Measurements from ENCODE around the gene ZBTB20.

ZBTB20 gene

DNA sequence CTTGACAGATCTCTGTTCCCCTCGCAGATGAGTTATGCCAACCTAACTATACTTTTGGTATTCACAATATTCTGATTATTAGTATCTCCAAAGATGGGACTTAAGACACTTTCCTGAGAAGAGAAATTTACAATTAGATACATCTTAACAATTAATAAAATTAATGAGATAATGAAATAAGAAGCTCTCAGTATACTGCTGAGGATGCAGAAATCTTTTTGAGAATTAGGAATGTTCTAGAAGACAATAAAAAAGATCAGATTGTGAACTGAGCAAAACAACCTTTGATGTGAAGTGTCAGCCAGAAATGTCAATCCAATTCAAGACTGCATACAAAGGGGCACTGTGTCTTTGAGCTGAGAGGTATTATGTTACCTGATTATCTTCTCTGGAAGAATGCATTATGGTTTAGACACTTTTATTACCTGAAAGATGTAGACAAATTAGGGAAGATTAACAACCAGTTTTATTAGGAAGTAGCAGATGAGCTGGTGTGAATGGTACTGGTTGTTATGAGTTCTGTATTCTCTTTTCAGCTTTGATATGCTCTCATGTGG, 590.4 kb downstream of the ZBTB20 start:
- TF ChIP-seq POLR2AphosphoS5 (IDR thresholded peaks at IDR 0.05; ENCODE audit: low read depth, low read length), result no peak
- no peak for TF ChIP-seq TAF1 (IDR thresholded peaks at IDR 0.05; ENCODE audit: borderline replicate concordance, insufficient read depth, low read length)
- TF ChIP-seq REST (IDR thresholded peaks at IDR 0.05; ENCODE audit: insufficient read depth in 1 of 2, low read depth in 2 of 2, low read length in 2 of 2), result no peak
- TF ChIP-seq FOXP2 (optimal IDR thresholded peaks at IDR 0.05; ENCODE audit: borderline replicate concordance, extremely low read depth, extremely low read length, insufficient read depth), result no peak
- TF ChIP-seq SIN3A (IDR thresholded peaks at IDR 0.05; ENCODE audit: borderline replicate concordance, insufficient read depth, low read length), result no peak

- TF ChIP-seq TAF1 (IDR thresholded peaks at IDR 0.05; ENCODE audit: borderline replicate concordance, insufficient read depth, low read length) (no peak), SIN3A (IDR thresholded peaks at IDR 0.05; ENCODE audit: borderline replicate concordance, insufficient read depth, low read length) (no peak), POLR2AphosphoS5 (IDR thresholded peaks at IDR 0.05; ENCODE audit: low read depth, low read length) (no peak), REST (IDR thresholded peaks at IDR 0.05; ENCODE audit: insufficient read depth in 1 of 2, low read depth in 2 of 2, low read length in 2 of 2) (no peak), FOXP2 (optimal IDR thresholded peaks at IDR 0.05; ENCODE audit: borderline replicate concordance, extremely low read depth, extremely low read length, insufficient read depth) (no peak)
Observed at GRCh38 chr3:114554731-114555130, 592.4 kb downstream of the ZBTB20 start.

DNA sequence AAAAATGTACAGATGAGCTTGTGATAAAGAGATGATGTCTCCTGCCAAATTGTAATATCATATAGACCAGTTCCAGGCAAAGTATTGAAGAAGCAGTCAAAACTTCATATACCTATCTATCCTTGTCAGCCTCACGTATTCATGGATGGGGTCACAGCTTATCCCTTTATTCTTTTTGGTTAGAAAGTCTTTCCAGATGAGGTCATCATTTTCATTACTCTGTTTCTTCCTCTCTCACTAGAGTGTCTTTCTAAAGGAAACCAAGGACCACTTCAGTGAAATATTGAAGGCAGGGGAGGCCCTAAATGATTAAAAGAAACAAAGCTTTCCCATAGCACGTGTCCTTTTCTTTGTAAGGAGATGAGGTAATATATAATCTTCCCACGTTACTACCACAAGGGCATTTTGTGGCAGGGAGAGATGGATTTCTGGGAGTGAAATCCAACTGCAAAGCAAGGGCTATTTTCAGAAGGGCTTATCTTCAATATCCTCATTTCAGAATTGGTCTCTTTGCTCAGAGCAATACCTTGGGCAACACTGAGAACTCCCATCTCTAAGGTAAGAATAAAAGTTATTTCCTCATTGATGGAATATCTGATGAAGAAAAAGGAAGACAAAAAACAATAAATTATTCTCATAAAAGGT, 593.0 kb downstream of the ZBTB20 start:
- TF ChIP-seq FOXP2 (optimal IDR thresholded peaks at IDR 0.05; ENCODE audit: borderline replicate concordance, extremely low read depth, extremely low read length, insufficient read depth) (no peak), REST (IDR thresholded peaks at IDR 0.05; ENCODE audit: insufficient read depth in 1 of 2, low read depth in 2 of 2, low read length in 2 of 2) (no peak), POLR2AphosphoS5 (IDR thresholded peaks at IDR 0.05; ENCODE audit: low read depth, low read length) (no peak), SIN3A (IDR thresholded peaks at IDR 0.05; ENCODE audit: borderline replicate concordance, insufficient read depth, low read length) (no peak), TAF1 (IDR thresholded peaks at IDR 0.05; ENCODE audit: borderline replicate concordance, insufficient read depth, low read length) (no peak)

- TF ChIP-seq REST (IDR thresholded peaks at IDR 0.05; ENCODE audit: insufficient read depth in 1 of 2, low read depth in 2 of 2, low read length in 2 of 2) (no peak), FOXP2 (optimal IDR thresholded peaks at IDR 0.05; ENCODE audit: borderline replicate concordance, extremely low read depth, extremely low read length, insufficient read depth) (no peak), SIN3A (IDR thresholded peaks at IDR 0.05; ENCODE audit: borderline replicate concordance, insufficient read depth, low read length) (no peak), POLR2AphosphoS5 (IDR thresholded peaks at IDR 0.05; ENCODE audit: low read depth, low read length) (no peak), TAF1 (IDR thresholded peaks at IDR 0.05; ENCODE audit: borderline replicate concordance, insufficient read depth, low read length) (no peak)
Observed at GRCh38 chr3:114552527-114552812, 594.6 kb downstream of the ZBTB20 start.
